BJ (cell line): ENCODE results near the gene NSFL1C. TPM values are rescaled to one million over a fixed set of nuclear protein-coding genes. Genes with fewer than 3 reads are reported as not detected.

Source experiments
- CTCF ChIA-PET: fragments of 350-600 bp; formaldehyde crosslinking; extraction: SDS; loops from one replicate; lab custom pipeline; 2021; ENCODE audit warnings: antibody characterized with exemption, inconsistent platforms; lab: Yijun Ruan, JAX
- POLR2A ChIA-PET: fragments of 300-600 bp; sonication (Branson Sonifier 250); formaldehyde crosslinking; extraction: SDS; loops from one replicate; lab custom pipeline; 2021; ENCODE audit warnings: antibody characterized with exemption; lab: Charles Lee
- DNase-seq: peaks from one replicate; pipeline ENCODE4 v3.0.0-alpha.2; 2011; ENCODE audit warnings: low read depth
- H3K27me3 ChIP-seq: 2 replicates; pipeline ENCODE4 v1.6.0; 2011; ENCODE audit warnings: low read length; ENCODE audit not compliant: control insufficient read depth, insufficient read depth
- H3K36me3 ChIP-seq: 2 replicates; pipeline ENCODE4 v1.5.1; 2011; ENCODE audit warnings: low read length; ENCODE audit not compliant: control insufficient read depth, insufficient read depth
- H3K4me3 ChIP-seq: 2 replicates; pipeline ENCODE4 v1.5.1; 2011; ENCODE audit warnings: low read depth, mild to moderate bottlenecking, control low read depth, low read length
- polyA plus RNA-seq: library from polyadenylated mRNA; depleted of rRNA; stranded (reverse); fragments of >200 nt; gene quantifications from 2 replicates; pipeline ENCODE4 v1.2.3, GENCODE V29; 2011
- TF ChIP-seq, protein P1 (sequence below): IDR thresholded peaks from 2 replicates; pipeline ENCODE4 v1.5.1; 2011; ENCODE audit warnings: low read depth, mild to moderate bottlenecking, control low read depth, inconsistent platforms, low read length, moderate library complexity; ENCODE audit not compliant: insufficient read depth

NSFL1C gene
- polyA plus RNA-seq, 1 experiment, result 27.7 TPM

DNA sequence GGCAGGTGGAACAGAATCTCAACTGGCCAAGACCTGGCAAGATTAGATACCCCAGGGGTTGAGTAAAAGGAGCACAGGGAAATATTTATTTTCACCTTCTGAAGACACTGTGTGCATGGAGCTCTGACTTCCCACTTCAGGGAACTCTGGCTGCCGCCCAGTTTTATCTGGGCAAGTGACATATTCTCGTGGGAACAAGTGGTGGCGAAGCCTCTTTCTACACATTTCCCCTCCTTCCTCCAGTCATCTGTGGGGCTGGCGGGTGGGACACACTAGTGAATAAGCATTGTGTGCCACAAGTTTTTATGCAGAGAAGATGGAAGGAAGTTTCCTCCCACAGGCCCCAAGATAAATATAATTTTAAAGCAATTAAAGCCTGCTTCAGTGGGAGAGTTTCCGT, 23.6 kb downstream of the NSFL1C start:
- peaks cover 25% of the 10 kb centered on the region for H3K36me3 ChIP-seq
- POLR2A ChIA-PET, result no interaction called here
- TF ChIP-seq, protein P1, sequence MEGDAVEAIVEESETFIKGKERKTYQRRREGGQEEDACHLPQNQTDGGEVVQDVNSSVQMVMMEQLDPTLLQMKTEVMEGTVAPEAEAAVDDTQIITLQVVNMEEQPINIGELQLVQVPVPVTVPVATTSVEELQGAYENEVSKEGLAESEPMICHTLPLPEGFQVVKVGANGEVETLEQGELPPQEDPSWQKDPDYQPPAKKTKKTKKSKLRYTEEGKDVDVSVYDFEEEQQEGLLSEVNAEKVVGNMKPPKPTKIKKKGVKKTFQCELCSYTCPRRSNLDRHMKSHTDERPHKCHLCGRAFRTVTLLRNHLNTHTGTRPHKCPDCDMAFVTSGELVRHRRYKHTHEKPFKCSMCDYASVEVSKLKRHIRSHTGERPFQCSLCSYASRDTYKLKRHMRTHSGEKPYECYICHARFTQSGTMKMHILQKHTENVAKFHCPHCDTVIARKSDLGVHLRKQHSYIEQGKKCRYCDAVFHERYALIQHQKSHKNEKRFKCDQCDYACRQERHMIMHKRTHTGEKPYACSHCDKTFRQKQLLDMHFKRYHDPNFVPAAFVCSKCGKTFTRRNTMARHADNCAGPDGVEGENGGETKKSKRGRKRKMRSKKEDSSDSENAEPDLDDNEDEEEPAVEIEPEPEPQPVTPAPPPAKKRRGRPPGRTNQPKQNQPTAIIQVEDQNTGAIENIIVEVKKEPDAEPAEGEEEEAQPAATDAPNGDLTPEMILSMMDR, result no peak
- no peak overlapping the region for H3K4me3 ChIP-seq
- CTCF ChIA-PET, result interaction anchor here (1.3 kb wide), 1 partner anchor 17 kb away, joined by 3 read pairs; no protein-coding TSS in a partner anchor
- no peaks in the 10 kb centered on the region for H3K27me3 ChIP-seq
- no peak for DNase-seq

DNA sequence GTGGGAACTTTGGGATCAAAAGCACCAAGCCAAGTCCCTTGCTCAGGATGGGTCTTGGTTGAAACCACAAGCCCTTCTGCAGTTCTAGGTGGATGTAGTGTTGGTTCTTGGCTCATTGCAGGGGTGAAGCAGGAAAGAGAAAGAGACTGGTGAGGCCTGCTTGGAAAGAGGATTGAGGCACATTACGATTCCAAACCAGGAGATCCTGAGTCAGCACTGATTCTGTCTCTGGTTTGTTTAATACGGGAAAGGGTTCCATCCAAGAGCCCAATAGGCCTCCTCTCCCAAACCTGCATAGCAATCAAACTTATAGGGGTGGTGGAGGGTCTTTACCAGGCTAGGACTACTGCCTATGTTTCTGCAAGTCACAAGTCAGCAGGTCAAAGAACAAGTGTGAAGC, 24.3 kb downstream of the NSFL1C start:
- H3K4me3 ChIP-seq, result no peak overlapping the region
- TF ChIP-seq, protein P1, result no peak
- peaks cover 24% of the 10 kb centered on the region for H3K36me3 ChIP-seq
- no peak for DNase-seq
- CTCF ChIA-PET, result no interaction called here
- no peaks in the 10 kb centered on the region for H3K27me3 ChIP-seq
- POLR2A ChIA-PET, result no interaction called here

DNA sequence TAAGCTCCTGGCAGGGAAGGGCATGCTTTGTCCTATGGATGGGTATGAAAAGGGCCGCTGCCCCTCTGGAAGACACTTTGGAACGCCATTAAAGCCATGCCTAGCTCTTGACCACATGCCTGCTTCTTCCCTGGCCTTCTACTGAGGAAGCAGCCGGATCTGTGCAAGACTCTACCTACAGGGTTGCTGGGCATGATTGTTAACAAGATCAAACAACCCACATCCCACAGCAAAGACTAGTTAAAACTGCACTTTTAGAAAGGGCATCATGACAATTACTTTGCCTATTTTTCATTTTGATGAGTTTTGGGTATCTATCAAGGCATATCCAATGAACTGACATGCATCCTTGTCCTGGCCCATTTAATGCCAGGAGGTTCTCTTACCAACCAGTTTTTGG, 25.5 kb downstream of the NSFL1C start:
- H3K4me3 ChIP-seq, result no peak overlapping the region

DNA sequence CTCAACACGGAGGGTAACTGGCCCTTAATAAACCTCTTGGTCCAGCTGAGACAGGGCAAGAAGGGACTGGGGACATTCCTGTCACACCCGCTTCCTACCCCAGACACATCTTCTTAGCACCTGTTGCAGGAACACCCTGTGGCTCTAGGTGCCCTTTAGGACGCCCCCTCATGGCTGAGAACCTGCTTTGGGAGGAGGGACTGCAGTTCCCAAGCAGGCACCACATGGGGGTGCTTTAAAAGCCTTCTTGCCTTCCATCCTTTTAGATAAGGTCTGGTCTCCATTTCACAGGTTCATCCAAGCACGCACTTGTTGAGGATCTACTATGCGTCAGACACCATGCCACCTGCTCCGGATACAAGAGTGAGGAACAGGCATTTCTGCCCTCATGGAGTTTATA, 26.6 kb downstream of the NSFL1C start:
- Histone ChIP-seq H3K4me3 (no peak overlapping the region), H3K27me3 (no peaks in the 10 kb centered on the region), H3K36me3 (peaks cover 15% of the 10 kb centered on the region)
- TF ChIP-seq, protein P1, result peak; percentile 56
- CTCF ChIA-PET, result interaction anchor here (1.2 to 5.1 kb wide), 4 partner anchors 28 to 128 kb away, joined by 3 to 66 read pairs (median 8); no protein-coding TSS in a partner anchor
- DNase-seq, result no peak
- POLR2A ChIA-PET, result no interaction called here

More for the DNA sequence above, 25.5 kb downstream of the NSFL1C start:
- POLR2A ChIA-PET, result no interaction called here
- Histone ChIP-seq H3K36me3 (peaks cover 19% of the 10 kb centered on the region), H3K27me3 (no peaks in the 10 kb centered on the region)
- no peak for DNase-seq
- TF ChIP-seq, protein P1, result no peak
- CTCF ChIA-PET, result interaction anchor here (0.7 to 5.1 kb wide), 4 partner anchors 25 to 130 kb away, joined by 3 to 66 read pairs (median 8); no protein-coding TSS in a partner anchor

DNA sequence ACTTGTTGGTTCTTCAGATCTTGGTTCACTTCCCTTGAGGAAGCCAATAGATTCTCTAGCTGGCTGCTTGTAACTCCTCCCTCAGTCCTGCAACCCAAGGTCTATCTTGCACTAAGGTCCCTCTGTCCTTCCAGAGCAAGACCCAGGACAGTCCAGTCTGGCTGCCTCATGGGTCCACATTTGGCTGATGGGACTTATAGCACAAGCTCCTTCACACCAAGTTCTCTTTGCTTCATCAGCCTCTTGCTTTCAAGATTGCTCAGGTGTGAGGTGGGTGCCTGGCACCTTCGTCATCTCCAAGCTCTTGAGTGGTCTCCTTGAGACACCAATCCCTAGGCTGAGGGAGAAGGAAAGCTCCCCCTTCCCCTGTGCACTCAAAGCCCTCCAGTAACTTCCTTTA, 28.3 kb downstream of the NSFL1C start:
- POLR2A ChIA-PET, result no interaction called here
- TF ChIP-seq, protein P1, result no peak
- CTCF ChIA-PET, result interaction anchor here (0.9 to 5.1 kb wide), 17 partner anchors 9 to 229 kb away, joined by 3 to 66 read pairs (median 5); partner anchors contain the start of gene SDCBP2

More for the DNA sequence above, 28.3 kb downstream of the NSFL1C start:
- Histone ChIP-seq H3K27me3 (no peaks in the 10 kb centered on the region), H3K4me3 (no peak overlapping the region), H3K36me3 (peaks cover 8% of the 10 kb centered on the region)
- no peak for DNase-seq
